H9 (cell line): ENCODE data around the gene INMT. TPM values are rescaled to one million over a fixed set of nuclear protein-coding genes. Genes with fewer than 3 reads are reported as not detected.

ENCODE experiments used
- DNase-seq: peaks from one replicate; pipeline ENCODE4 v3.0.0-alpha.2; 2017
- H2AFZ ChIP-seq: one replicate; pipeline ENCODE4 v1.6.1; 2013; ENCODE audit warnings: mild to moderate bottlenecking, low read length, control low read depth, moderate library complexity
- H2AK5ac ChIP-seq: 2 replicates; pipeline ENCODE4 v1.6.1; 2013; ENCODE audit warnings: low read length, control low read depth, mixed read lengths; ENCODE audit not compliant: insufficient read length
- H2BK120ac ChIP-seq: one replicate; pipeline ENCODE4 v1.6.1; 2013; ENCODE audit warnings: low read depth, mild to moderate bottlenecking, low read length, control low read depth, inconsistent platforms; ENCODE audit not compliant: poor library complexity, severe bottlenecking
- H2BK12ac ChIP-seq: 2 replicates; pipeline ENCODE4 v1.6.1; 2013; ENCODE audit warnings: low read length, control low read depth, mixed read lengths, low read depth; ENCODE audit not compliant: insufficient read length
- H2BK15ac ChIP-seq: 2 replicates; pipeline ENCODE4 v1.6.1; 2013; ENCODE audit warnings: low read depth, low read length, control low read depth
- H2BK20ac ChIP-seq: one replicate; pipeline ENCODE4 v1.6.1; 2013; ENCODE audit warnings: low read depth, mild to moderate bottlenecking, low read length, control low read depth, inconsistent platforms; ENCODE audit not compliant: poor library complexity, severe bottlenecking
- H2BK5ac ChIP-seq: 2 replicates; pipeline ENCODE4 v1.6.1; 2013; ENCODE audit warnings: low read length, control low read depth, mixed read lengths; ENCODE audit not compliant: insufficient read length
- H3K14ac ChIP-seq: 2 replicates; pipeline ENCODE4 v1.6.1; 2013; ENCODE audit warnings: low read length, control low read depth; ENCODE audit not compliant: insufficient read depth
- H3K18ac ChIP-seq: 2 replicates; pipeline ENCODE4 v1.6.1; 2013; ENCODE audit warnings: low read depth, mild to moderate bottlenecking, mixed read lengths, low read length, control low read depth; ENCODE audit not compliant: insufficient read length
- H3K23ac ChIP-seq: 2 replicates; pipeline ENCODE4 v1.6.1; 2013; ENCODE audit warnings: low read length, control low read depth, mixed read lengths, low read depth; ENCODE audit not compliant: insufficient read length
- H3K23me2 ChIP-seq: 2 replicates; pipeline ENCODE4 v1.6.1; 2013; ENCODE audit warnings: low read depth, mild to moderate bottlenecking, mixed read lengths, low read length, control low read depth; ENCODE audit not compliant: insufficient read length, poor library complexity, severe bottlenecking
- H3K27ac ChIP-seq: 2 replicates; pipeline ENCODE4 v1.5.1; 2013; ENCODE audit warnings: low read length, control low read depth, mixed read lengths, low read depth; ENCODE audit not compliant: insufficient read length
- H3K27me3 ChIP-seq: 2 replicates; pipeline ENCODE4 v1.6.1; 2013; ENCODE audit warnings: low read length, control low read depth, inconsistent platforms; ENCODE audit not compliant: insufficient read depth
- H3K4ac ChIP-seq: 2 replicates; pipeline ENCODE4 v1.6.1; 2013; ENCODE audit warnings: low read depth, mild to moderate bottlenecking, control low read depth, inconsistent platforms, low read length, moderate library complexity
- H3K4me1 ChIP-seq: 2 replicates; pipeline ENCODE4 v1.6.1; 2013; ENCODE audit warnings: low read length, control low read depth, inconsistent platforms; ENCODE audit not compliant: insufficient read depth
- H3K4me2 ChIP-seq: 2 replicates; pipeline ENCODE4 v1.6.1; 2013; ENCODE audit warnings: low read length, control low read depth, mixed read lengths; ENCODE audit not compliant: insufficient read length, insufficient read depth
- H3K56ac ChIP-seq: 2 replicates; pipeline ENCODE4 v1.6.1; 2013; ENCODE audit warnings: low read depth, mild to moderate bottlenecking, mixed read lengths, low read length, control low read depth; ENCODE audit not compliant: insufficient read length
- H3K79me1 ChIP-seq: 2 replicates; pipeline ENCODE4 v1.6.1; 2013; ENCODE audit warnings: low read depth, mild to moderate bottlenecking, moderate library complexity, low read length, control low read depth, inconsistent platforms; ENCODE audit not compliant: insufficient read depth, poor library complexity, severe bottlenecking
- H3K79me2 ChIP-seq: 2 replicates; pipeline ENCODE4 v1.6.1; 2013; ENCODE audit warnings: low read length, control low read depth, inconsistent platforms; ENCODE audit not compliant: insufficient read depth
- H3K9ac ChIP-seq: 2 replicates; pipeline ENCODE4 v1.6.1; 2013; ENCODE audit warnings: low read length, control low read depth, mixed read lengths; ENCODE audit not compliant: insufficient read length; ENCODE audit errors: extremely low read depth
- H3K9me3 ChIP-seq: one replicate; pipeline ENCODE4 v1.6.1; 2013; ENCODE audit warnings: low read depth, low read length, inconsistent platforms; ENCODE audit not compliant: control insufficient read depth
- H3T11ph ChIP-seq: one replicate; pipeline ENCODE4 v1.6.1; 2013; ENCODE audit warnings: mild to moderate bottlenecking, low read length, control low read depth, inconsistent platforms
- H4K20me1 ChIP-seq: one replicate; pipeline ENCODE4 v1.6.1; 2013; ENCODE audit not compliant: control insufficient read depth, insufficient read length, insufficient read depth
- H4K5ac ChIP-seq: 2 replicates; pipeline ENCODE4 v1.6.1; 2013; ENCODE audit warnings: low read depth, mild to moderate bottlenecking, mixed read lengths, low read length, control low read depth; ENCODE audit not compliant: insufficient read length
- H4K8ac ChIP-seq: replicated peaks from 2 replicates; pipeline ENCODE4 v1.6.1; 2013; ENCODE audit warnings: low read length, control low read depth, mixed read lengths, low read depth; ENCODE audit not compliant: insufficient read length
- H4K91ac ChIP-seq: 2 replicates; pipeline ENCODE4 v1.6.1; 2013; ENCODE audit warnings: low read depth, mild to moderate bottlenecking, moderate library complexity, mixed read lengths, low read length, control low read depth; ENCODE audit not compliant: insufficient read length
- H3K27ac Mint-ChIP-seq, 3 experiments: 2 replicates in 2 of 3; 3 replicates in 1 of 3; pipeline ENCODE4 v1.8.0; 2020 to 2021; ENCODE audit warnings: mixed read lengths in 3 of 3, mild to moderate bottlenecking in 1 of 3, moderate library complexity in 1 of 3
- H3K27me3 Mint-ChIP-seq: 2 replicates; pipeline ENCODE4 v1.8.0; 2021; ENCODE audit warnings: low read depth, mild to moderate bottlenecking, moderate library complexity, mixed read lengths
- H3K36me3 Mint-ChIP-seq, 3 experiments: 2 replicates in 2 of 3; 3 replicates in 1 of 3; pipeline ENCODE4 v1.8.0; 2020 to 2021; ENCODE audit warnings: low read depth in 3 of 3, mixed read lengths in 3 of 3; ENCODE audit not compliant: insufficient read depth in 1 of 3
- H3K4me1 Mint-ChIP-seq, 2 experiments: 2 replicates each; pipeline ENCODE4 v1.8.0; 2020; ENCODE audit warnings: mixed read lengths in 2 of 2
- H3K4me3 Mint-ChIP-seq, 2 experiments: 2 replicates in 1 of 2; 3 replicates in 1 of 2; pipeline ENCODE4 v1.8.0; 2020 to 2021; ENCODE audit warnings: mild to moderate bottlenecking in 2 of 2, mixed read lengths in 2 of 2, moderate library complexity in 1 of 2
- H3K9me3 Mint-ChIP-seq, 2 experiments: 2 replicates in 1 of 2; 3 replicates in 1 of 2; pipeline ENCODE4 v1.8.0; 2020; ENCODE audit warnings: mild to moderate bottlenecking in 2 of 2, mixed read lengths in 2 of 2, moderate library complexity in 1 of 2
- WGBS: extraction: QIAGEN DNeasy Blood & Tissue Kit; methylation state at CpG from one replicate; pipeline ENCODE4 v1.1.7; 2013; ENCODE audit warnings: missing lambda C conversion rate, low lambda C conversion rate, mixed read lengths; ENCODE audit not compliant: insufficient read length; ENCODE audit errors: extremely low coverage; 5-methylcytosine and 5-hydroxymethylcytosine counted together
- total RNA-seq: library from RNA; stranded (reverse); gene quantifications from 2 replicates; pipeline ENCODE4 v1.2.1, GENCODE V29; 2021
- TF ChIP-seq, protein P1 (sequence below): fragments of 200-600 bp; sonication (generic); conservative IDR thresholded peaks from 3 replicates; pipeline ENCODE4 v1.8.0; 2021; ENCODE audit warnings: antibody characterized with exemption, mild to moderate bottlenecking

The INMT gene
- total RNA-seq, 1 experiment from 2014 or later, result 0.70 TPM

DNA sequence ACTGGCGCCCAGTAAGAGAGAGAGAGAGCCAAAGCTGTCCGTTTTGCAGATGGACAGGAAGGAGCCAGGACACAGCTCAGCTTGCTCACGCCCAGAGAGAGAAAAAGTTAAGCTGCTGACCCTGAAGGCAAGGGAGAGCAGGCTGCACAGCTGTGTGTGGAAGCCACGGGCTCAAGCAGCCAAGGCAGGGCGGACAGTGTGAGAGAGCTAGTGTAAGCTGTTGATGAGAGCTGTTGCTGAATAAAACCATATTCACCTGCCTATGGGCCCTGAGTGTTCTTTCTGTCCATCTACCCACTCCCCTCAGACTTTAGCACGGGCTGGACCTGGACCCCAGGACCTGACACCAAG lies 5.4 kb downstream of the INMT start:
- Mint-ChIP-seq H3K27ac (peak overlapping the region in 1 of 3 experiments; percentile 69; a peak in 3 of 7 replicates), H3K4me3 (no peak overlapping the region)
- H3K79me1 ChIP-seq, result no peaks in the 10 kb centered on the region

More for the DNA sequence above, 5.4 kb downstream of the INMT start:
- Histone ChIP-seq H2BK20ac (no peak overlapping the region), H3K79me2 (no peaks in the 10 kb centered on the region), H3K23ac (no peak overlapping the region), H3K56ac (no peak overlapping the region), H2BK12ac (no peak overlapping the region), H3K14ac (no peak overlapping the region), H3K4ac (no peak overlapping the region), H2BK120ac (no peak overlapping the region), H2BK5ac (no peak overlapping the region), H2AFZ (no peak overlapping the region), H4K91ac (no peak overlapping the region), H3K27me3 (no peaks in the 10 kb centered on the region), H4K20me1 (no peaks in the 10 kb centered on the region), H3K23me2 (no peaks in the 10 kb centered on the region), H3K9me3 (no peaks in the 10 kb centered on the region), H3K4me1 (no peaks in the 10 kb centered on the region), H3T11ph (no peak overlapping the region), H3K4me2 (no peak overlapping the region), H3K9ac (no peak overlapping the region), H2AK5ac (no peak overlapping the region), H4K8ac (no peak overlapping the region), H3K18ac (no peak overlapping the region), H2BK15ac (no peak overlapping the region), H4K5ac (no peak overlapping the region), H3K27ac (no peak overlapping the region)
- TF ChIP-seq, protein P1, sequence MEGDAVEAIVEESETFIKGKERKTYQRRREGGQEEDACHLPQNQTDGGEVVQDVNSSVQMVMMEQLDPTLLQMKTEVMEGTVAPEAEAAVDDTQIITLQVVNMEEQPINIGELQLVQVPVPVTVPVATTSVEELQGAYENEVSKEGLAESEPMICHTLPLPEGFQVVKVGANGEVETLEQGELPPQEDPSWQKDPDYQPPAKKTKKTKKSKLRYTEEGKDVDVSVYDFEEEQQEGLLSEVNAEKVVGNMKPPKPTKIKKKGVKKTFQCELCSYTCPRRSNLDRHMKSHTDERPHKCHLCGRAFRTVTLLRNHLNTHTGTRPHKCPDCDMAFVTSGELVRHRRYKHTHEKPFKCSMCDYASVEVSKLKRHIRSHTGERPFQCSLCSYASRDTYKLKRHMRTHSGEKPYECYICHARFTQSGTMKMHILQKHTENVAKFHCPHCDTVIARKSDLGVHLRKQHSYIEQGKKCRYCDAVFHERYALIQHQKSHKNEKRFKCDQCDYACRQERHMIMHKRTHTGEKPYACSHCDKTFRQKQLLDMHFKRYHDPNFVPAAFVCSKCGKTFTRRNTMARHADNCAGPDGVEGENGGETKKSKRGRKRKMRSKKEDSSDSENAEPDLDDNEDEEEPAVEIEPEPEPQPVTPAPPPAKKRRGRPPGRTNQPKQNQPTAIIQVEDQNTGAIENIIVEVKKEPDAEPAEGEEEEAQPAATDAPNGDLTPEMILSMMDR, result no peak
- WGBS, result no CpG with 5 or more reads among the region's 6 CpGs
- DNase-seq, result no peak
- Mint-ChIP-seq H3K4me1 (no peaks in the 10 kb centered on the region), H3K36me3 (no peaks in the 10 kb centered on the region; a peak in 2 of 7 replicates), H3K9me3 (no peaks in the 10 kb centered on the region), H3K27me3 (peaks cover 8% of the 10 kb centered on the region)
